ENCODE data around the gene LIN37. TPM values are rescaled to one million over a fixed set of nuclear protein-coding genes. Genes with fewer than 3 reads are reported as not detected.
A peak's percentile ranks its signal among the peaks of the same experiment; 100 is the strongest.

The LIN37 gene
- total and polyA plus RNA-seq, 12 donors: 6.0 to 137 (median 12.5) TPM

- intact Hi-C loops (cut with DNase I): loop anchor here in 1 of 2 donors (10.0 kb wide), 1 partner anchor 174 kb away; the partner anchor contains the start of gene TMEM147
- H3K4me1 ChIP-seq (replicated peaks in 1 of 2): peaks cover 21 to 26% of the 10 kb centered on the region in 2 donors
- WGBS, 4 donors: 1 to 3% (median 2%) methylated on average over 8 to 42 of the region's 42 CpGs
Measured at GRCh38 chr19:35718345-35719041, 29.9 kb upstream of the LIN37 start.

GRCh38 chr19:35719402-35720162, 28.8 kb upstream of the LIN37 start:
- intact Hi-C loops (cut with DNase I): loop anchor here in 1 of 2 donors (10.0 kb wide), 1 partner anchor 175 kb away; the partner anchor contains the start of gene TMEM147
- no peak overlapping the region for H3K4me3 ChIP-seq
- no peaks in the 10 kb centered on the region for H3K9me3 ChIP-seq (replicated peaks in 1 of 3)
- DNase-seq: peak in 2 of 7 donors; percentile 33 to 55
- H3K4me1 ChIP-seq (replicated peaks in 1 of 2): peaks cover 21 to 26% of the 10 kb centered on the region in 2 donors
- H3K27ac ChIP-seq: no peak overlapping the region
- H3K27me3 ChIP-seq: no peaks in the 10 kb centered on the region
- TF ChIP-seq POLR2A (IDR thresholded peaks at IDR 0.05) (no peak), CTCF (IDR thresholded peaks at IDR 0.05) (no peak)
- peaks cover 0 to 46% of the 10 kb centered on the region in 2 donors for H3K36me3 ChIP-seq (replicated peaks in 1 of 2)
- 79 to 85% (median 80%) methylated on average over 23 to 32 of the region's 32 CpGs for WGBS, 4 donors

More at GRCh38 chr19:35718345-35719041, 29.9 kb upstream of the LIN37 start:
- peak in 5 of 7 donors; percentile 44 to 66 (median 62) for DNase-seq
- peaks cover 0 to 35% of the 10 kb centered on the region in 2 donors for H3K36me3 ChIP-seq (replicated peaks in 1 of 2)
- H3K4me3 ChIP-seq: peak overlapping the region in 3 of 4 donors; percentile 78 to 99 (median 84)
- no peaks in the 10 kb centered on the region for H3K27me3 ChIP-seq
- no peaks in the 10 kb centered on the region for H3K9me3 ChIP-seq (replicated peaks in 1 of 3)
- TF ChIP-seq POLR2A (IDR thresholded peaks at IDR 0.05): peak in 1 of 2 donors; percentile 4
- no peak for TF ChIP-seq CTCF (IDR thresholded peaks at IDR 0.05)
- H3K27ac ChIP-seq: peak overlapping the region in 4 of 5 donors; percentile 72 to 99 (median 87)

- 72 to 79% (median 74%) methylated on average over 7 to 9 of the region's 9 CpGs for WGBS, 4 donors
- TF ChIP-seq CTCF (IDR thresholded peaks at IDR 0.05): no peak
- no peak for TF ChIP-seq POLR2A (IDR thresholded peaks at IDR 0.05)
- H3K9me3 ChIP-seq (replicated peaks in 1 of 3): no peaks in the 10 kb centered on the region
- H3K4me1 ChIP-seq (replicated peaks in 1 of 2): peaks cover 21 to 26% of the 10 kb centered on the region in 2 donors
- no peaks in the 10 kb centered on the region for H3K27me3 ChIP-seq
- H3K36me3 ChIP-seq (replicated peaks in 1 of 2): peaks cover 0 to 52% of the 10 kb centered on the region in 2 donors
- no peak for DNase-seq
- H3K27ac ChIP-seq: no peak overlapping the region
- no peak overlapping the region for H3K4me3 ChIP-seq
- intact Hi-C loops (cut with DNase I): no loop called here
Measured at GRCh38 chr19:35720163-35720524, 28.2 kb upstream of the LIN37 start.

- intact Hi-C loops (cut with DNase I): no loop called here
- Histone ChIP-seq H3K36me3 (replicated peaks in 1 of 2) (peaks cover 0 to 57% of the 10 kb centered on the region in 2 donors), H3K4me1 (replicated peaks in 1 of 2) (peaks cover 21 to 24% of the 10 kb centered on the region in 2 donors), H3K27ac (no peak overlapping the region), H3K27me3 (no peaks in the 10 kb centered on the region), H3K9me3 (replicated peaks in 1 of 3) (no peaks in the 10 kb centered on the region), H3K4me3 (no peak overlapping the region)
- no peak for TF ChIP-seq CTCF (IDR thresholded peaks at IDR 0.05)
- TF ChIP-seq POLR2A (IDR thresholded peaks at IDR 0.05): no peak
- DNase-seq: peak in 2 of 7 donors; percentile 18 to 27
- WGBS, 4 donors: 79 to 86% (median 81%) methylated on average over 13 to 17 of the region's 17 CpGs
Measured at GRCh38 chr19:35720648-35721047, 27.7 kb upstream of the LIN37 start.

Data from adrenal gland (tissue), 12 donors.